ENCODE data around the gene GABRB1. TPM values are rescaled to one million over a fixed set of nuclear protein-coding genes. Genes with fewer than 3 reads are reported as not detected.

The GABRB1 gene
- total RNA-seq, 2 experiments from 2014 or later = not detected

DNA sequence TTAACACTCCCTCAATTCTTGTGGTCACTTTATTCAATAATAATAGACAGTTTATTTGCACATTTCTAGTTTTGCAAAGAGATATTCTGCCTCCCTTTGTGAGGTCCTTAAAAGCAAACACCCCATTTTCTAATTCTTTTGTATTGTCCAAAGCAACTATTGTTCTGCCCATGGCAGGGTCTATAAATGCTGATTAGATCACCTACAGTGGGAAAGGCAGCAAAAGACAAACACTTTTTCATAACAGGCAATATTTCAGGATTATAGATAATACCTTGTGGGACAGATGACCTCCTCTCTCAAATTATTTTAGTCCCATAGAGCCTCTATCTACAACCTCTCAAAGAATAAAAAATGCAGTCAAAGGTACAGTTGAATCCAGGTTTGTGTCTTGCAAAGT lies 403.6 kb downstream of the GABRB1 start:
- ATAC-seq (no peak), DNase-seq (no peak)
- no peaks in the 10 kb centered on the region for H3K4me1 Mint-ChIP-seq
- H3K36me3 Mint-ChIP-seq = no peaks in the 10 kb centered on the region
- no peak overlapping the region for H3K27ac Mint-ChIP-seq
- H3K27me3 Mint-ChIP-seq = peaks cover 3% of the 10 kb centered on the region
- H3K9me3 Mint-ChIP-seq (ENCODE audit: low read depth) = no peaks in the 10 kb centered on the region
- CTCF ChIA-PET = no interaction called here
- H3K4me3 Mint-ChIP-seq = no peak overlapping the region

DNA sequence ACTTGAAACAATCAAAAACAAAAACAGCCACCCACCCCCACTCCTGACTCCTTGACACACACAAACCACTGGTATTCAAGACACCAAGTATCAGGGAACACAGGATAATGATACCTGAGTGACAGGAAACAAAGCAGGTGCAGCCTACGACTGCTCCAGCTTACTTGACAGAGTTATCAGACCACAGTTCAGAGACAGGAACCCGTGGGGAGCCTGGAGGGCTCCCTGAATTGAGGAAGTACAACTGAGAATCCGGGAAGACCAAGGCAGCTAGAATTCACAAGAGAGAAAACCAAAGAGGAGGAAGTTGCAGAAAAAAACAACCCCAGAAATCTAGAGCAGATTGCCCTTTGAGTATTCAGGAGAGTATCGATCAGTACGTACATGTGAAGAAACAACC lies 411.6 kb downstream of the GABRB1 start:
- peaks cover 2% of the 10 kb centered on the region for H3K36me3 Mint-ChIP-seq
- H3K4me3 Mint-ChIP-seq = no peak overlapping the region
- DNase-seq (no peak), ATAC-seq (no peak)
- no peaks in the 10 kb centered on the region for H3K9me3 Mint-ChIP-seq (ENCODE audit: low read depth)
- peaks cover 6% of the 10 kb centered on the region for H3K4me1 Mint-ChIP-seq
- CTCF ChIA-PET = interaction anchor here (0.5 kb wide), 1 partner anchor 12 kb away, joined by 3 read pairs; no protein-coding TSS in a partner anchor
- no peak overlapping the region for H3K27ac Mint-ChIP-seq
- H3K27me3 Mint-ChIP-seq = no peaks in the 10 kb centered on the region

DNA sequence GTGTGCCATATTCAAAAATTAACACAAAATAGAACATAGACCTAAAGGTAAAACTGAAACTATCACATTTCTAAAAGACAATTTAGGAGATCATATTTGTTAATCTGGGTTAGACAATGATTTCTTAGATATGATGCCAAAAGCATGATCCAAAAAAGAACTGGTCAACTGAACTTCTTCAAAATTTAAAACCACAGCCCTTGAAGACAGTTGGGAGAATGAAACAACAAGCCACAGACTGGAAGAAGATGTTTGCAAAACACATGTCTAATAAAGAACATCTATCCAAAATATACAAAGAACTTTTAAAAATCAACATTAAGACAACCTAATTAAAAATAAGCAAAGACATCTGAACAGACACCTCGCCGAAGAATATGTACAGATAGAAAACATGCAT lies 412.7 kb downstream of the GABRB1 start:
- Mint-ChIP-seq H3K4me1 (peaks cover 6% of the 10 kb centered on the region), H3K36me3 (peaks cover 4% of the 10 kb centered on the region), H3K27me3 (no peaks in the 10 kb centered on the region)

DNA sequence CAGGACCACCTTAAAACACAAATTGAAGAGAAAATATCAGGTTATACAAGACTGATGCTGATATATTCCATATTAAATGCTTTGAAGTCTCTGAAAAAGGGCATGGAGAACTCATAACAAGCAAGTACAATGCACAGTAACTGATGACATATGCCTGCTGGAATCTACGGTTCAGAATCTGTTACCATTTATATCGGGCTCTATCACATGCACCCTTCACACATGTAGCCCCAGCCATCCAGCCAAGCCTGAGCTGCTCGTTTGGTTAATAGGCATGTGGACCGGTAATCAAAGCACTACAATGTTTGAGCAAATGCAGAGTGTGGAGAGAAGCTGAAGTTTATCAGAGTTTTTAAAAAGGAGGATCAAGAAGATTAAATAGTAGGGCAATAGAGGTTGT lies 420.3 kb downstream of the GABRB1 start:
- ATAC-seq = no peak
- no peaks in the 10 kb centered on the region for H3K9me3 Mint-ChIP-seq (ENCODE audit: low read depth)
- DNase-seq = no peak

More for the DNA sequence above, 412.7 kb downstream of the GABRB1 start:
- CTCF ChIA-PET = no interaction called here
- ATAC-seq (no peak), DNase-seq (no peak)
- H3K27ac Mint-ChIP-seq = no peak overlapping the region
- H3K4me3 Mint-ChIP-seq = no peak overlapping the region
- no peaks in the 10 kb centered on the region for H3K9me3 Mint-ChIP-seq (ENCODE audit: low read depth)

DNA sequence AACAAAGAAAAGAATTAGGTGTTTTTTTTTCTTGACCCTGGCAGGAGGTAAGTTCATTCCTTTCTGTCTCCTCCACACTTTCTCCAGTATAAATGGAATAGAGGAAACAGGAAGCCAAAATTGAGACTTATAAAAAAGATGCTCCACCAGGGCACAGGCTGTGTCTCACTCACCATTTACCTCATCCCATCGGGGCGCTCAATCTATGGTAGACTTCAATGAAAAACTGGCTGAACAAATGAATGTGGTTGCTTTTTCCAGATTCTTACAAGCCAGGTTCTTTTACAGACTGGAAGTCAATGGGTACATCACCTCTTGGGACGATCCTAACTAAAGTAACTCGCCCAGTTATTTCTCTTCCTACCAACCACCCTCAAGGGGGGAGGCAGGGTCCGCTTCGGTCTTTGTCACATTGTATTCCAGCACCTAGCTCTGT lies 431.4 kb downstream of the GABRB1 start:
- Mint-ChIP-seq H3K4me1 (peaks cover 30% of the 10 kb centered on the region), H3K27ac (peak overlapping the region; percentile 78), H3K4me3 (peak overlapping the region; percentile 85), H3K36me3 (peaks cover 17% of the 10 kb centered on the region), H3K9me3 (ENCODE audit: low read depth) (no peaks in the 10 kb centered on the region), H3K27me3 (no peaks in the 10 kb centered on the region)
- DNase-seq (no peak), ATAC-seq (no peak)
- CTCF ChIA-PET = interaction anchor here (0.7 to 2.3 kb wide), 12 partner anchors 10 to 158 kb away, joined by 3 to 16 read pairs (median 5); partner anchors contain the start of gene ATP10D

More for the DNA sequence above, 420.3 kb downstream of the GABRB1 start:
- CTCF ChIA-PET = no interaction called here
- peaks cover 28% of the 10 kb centered on the region for H3K36me3 Mint-ChIP-seq
- H3K4me1 Mint-ChIP-seq = no peaks in the 10 kb centered on the region
- H3K27me3 Mint-ChIP-seq = no peaks in the 10 kb centered on the region
- no peak overlapping the region for H3K4me3 Mint-ChIP-seq
- H3K27ac Mint-ChIP-seq = no peak overlapping the region

DNA sequence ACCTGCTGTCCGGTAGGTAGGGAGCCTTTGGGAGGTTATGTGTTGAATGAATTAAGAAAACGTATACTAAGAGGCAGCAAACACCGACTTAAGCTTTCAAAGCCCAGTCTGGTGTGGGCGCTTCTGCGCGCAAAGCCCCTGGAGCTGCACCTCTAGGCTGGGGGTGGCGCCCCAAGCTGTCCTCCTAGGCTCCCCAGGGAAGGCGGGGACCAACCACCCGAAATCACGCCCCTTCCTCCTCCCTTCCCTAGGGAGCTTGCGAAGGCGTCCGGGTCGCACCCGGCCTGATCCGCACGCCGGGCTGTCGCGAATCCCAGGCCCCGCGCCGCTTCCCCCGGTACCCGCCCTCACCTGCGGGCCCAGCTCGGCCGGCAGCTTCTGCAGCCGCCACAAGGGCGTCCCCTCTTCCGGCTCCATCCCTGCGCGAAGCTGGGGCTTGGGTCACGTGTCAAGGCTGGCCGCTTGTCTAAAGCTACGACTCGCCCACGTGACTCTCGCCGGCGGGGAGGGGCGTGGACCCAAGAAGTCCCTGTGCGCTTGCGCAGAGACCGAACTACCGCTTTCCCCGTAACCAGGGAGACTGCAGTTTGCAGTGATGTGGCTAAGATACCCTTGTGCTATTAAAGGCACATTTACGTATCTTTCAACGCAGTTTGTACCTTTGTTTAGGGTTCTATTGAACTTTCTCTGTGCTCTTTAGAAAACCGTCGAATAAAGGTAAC lies 432.0 kb downstream of the GABRB1 start, which contains the start of gene COMMD8:
TSS of gene COMMD8 (minus strand) at position 468 of the 722 bp plus-strand sequence. CDS start at position 417, 51 bp downstream.
- Mint-ChIP-seq H3K27me3 (no peaks in the 10 kb centered on the region), H3K9me3 (ENCODE audit: low read depth) (no peaks in the 10 kb centered on the region), H3K4me3 (peak within 1 kb of the TSS; percentile 85), H3K36me3 (peaks cover 13% of the 10 kb centered on the region), H3K4me1 (peaks cover 30% of the 10 kb centered on the region), H3K27ac (peak within 1 kb of the TSS; percentile 78)
- ATAC-seq (peak; percentile 96), DNase-seq (peak; percentile 98)
- CTCF ChIA-PET = interaction anchor here (0.6 to 2.3 kb wide), 15 partner anchors 10 to 157 kb away, joined by 3 to 16 read pairs (median 4); partner anchors contain the start of gene ATP10D

DNA sequence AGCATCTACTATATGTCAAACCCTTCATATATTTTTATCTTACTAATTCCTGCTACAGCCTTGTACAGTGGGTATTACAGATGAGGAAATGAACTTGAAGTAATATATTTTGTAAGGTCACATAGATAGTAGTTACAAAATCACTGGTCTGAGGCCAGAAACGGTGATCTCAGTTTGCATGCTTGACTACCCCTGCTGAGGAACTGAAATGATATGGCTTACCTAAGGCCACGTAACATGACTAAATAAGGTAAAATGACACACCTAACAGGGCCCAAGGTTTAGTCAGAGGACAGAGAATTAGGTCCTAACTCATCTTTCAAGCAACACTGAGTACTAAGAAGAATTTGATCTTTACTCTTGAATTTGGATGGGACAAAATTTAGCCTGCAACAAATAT lies 433.6 kb downstream of the GABRB1 start:
- H3K4me1 Mint-ChIP-seq = peaks cover 26% of the 10 kb centered on the region
- H3K36me3 Mint-ChIP-seq = peaks cover 3% of the 10 kb centered on the region
- DNase-seq = no peak
- H3K9me3 Mint-ChIP-seq (ENCODE audit: low read depth) = no peaks in the 10 kb centered on the region
- H3K27ac Mint-ChIP-seq = no peak overlapping the region
- CTCF ChIA-PET = interaction anchor here (1.4 kb wide), 1 partner anchor 20 kb away, joined by 5 read pairs; the partner anchor contains the start of gene ATP10D
- H3K4me3 Mint-ChIP-seq = no peak overlapping the region
- ATAC-seq = no peak
- H3K27me3 Mint-ChIP-seq = peaks cover 6% of the 10 kb centered on the region

DNA sequence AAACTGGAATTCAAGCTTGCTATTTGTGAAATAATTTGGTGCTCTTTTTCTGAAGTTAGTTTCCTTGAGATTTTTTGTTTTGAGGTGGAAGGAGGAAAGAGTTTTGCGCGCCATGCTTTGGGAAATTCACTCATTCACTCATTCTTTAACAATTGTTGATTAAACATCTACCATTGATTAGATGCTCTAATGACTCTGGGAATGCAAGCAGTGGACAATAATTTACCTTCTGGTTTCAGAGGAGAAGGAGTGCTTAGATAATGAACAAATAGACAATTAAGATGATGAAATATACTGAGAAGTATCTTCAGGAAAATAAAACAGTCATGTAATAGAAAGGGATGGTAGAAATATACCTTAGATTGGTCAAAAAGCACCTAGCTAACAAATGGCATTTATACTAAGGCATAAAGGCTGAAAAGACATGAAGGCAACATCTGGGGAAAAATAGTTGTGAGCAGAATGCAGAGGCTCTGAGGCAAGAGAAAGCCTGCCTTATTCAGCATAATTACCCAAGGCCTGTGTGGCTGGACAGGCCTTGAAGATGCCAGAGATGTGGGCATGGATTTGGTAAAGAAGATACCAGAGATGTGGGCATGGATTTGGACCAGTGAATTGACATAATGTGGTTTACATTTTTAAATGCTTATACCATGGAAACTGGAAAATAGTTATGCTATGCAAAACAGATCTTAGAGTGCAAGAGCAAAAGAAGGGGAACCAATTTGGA lies 434.9 kb downstream of the GABRB1 start:
- H3K27ac Mint-ChIP-seq = no peak overlapping the region
- ATAC-seq (no peak), DNase-seq (no peak)
- CTCF ChIA-PET = interaction anchor here (1.4 kb wide), 1 partner anchor 19 kb away, joined by 5 read pairs; the partner anchor contains the start of gene ATP10D
- peaks cover 6% of the 10 kb centered on the region for H3K27me3 Mint-ChIP-seq
- no peaks in the 10 kb centered on the region for H3K9me3 Mint-ChIP-seq (ENCODE audit: low read depth)
- H3K4me3 Mint-ChIP-seq = no peak overlapping the region
- peaks cover 3% of the 10 kb centered on the region for H3K36me3 Mint-ChIP-seq
- H3K4me1 Mint-ChIP-seq = peaks cover 21% of the 10 kb centered on the region

DNA sequence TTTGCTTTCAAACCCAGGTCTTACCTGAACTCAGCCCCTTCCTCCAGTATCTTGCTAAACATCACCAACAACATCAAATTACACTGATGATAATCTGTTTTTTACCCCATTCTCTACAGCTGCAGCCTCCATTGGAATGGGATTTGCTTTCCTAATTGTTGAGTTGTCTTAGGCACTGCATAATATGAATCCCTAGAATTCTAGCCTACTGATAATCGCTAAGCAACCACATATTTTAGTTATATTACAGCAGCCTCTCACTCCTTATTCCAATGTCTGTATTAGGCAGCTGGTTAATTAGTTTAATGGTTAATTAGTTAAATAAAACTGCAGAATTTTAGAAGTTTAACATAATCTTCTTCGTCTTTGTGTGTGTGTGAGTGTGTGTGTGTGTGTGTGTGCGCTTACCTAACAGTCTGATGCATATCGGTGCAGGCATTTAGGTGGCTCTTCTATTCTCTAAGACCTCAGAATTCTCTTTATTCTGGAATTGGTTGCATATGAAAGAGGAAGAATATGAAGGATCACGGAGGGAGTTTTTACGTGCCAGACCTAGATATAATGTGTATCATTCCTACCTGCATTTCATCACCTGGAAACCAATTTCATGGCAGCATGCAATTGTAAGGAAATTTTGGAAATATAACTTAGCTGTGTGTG lies 437.5 kb downstream of the GABRB1 start:
- DNase-seq (no peak), ATAC-seq (no peak)
- Mint-ChIP-seq H3K4me1 (peaks cover 2% of the 10 kb centered on the region), H3K27ac (no peak overlapping the region), H3K36me3 (no peaks in the 10 kb centered on the region), H3K27me3 (peaks cover 6% of the 10 kb centered on the region), H3K4me3 (no peak overlapping the region), H3K9me3 (ENCODE audit: low read depth) (no peaks in the 10 kb centered on the region)
- CTCF ChIA-PET = no interaction called here

DNA sequence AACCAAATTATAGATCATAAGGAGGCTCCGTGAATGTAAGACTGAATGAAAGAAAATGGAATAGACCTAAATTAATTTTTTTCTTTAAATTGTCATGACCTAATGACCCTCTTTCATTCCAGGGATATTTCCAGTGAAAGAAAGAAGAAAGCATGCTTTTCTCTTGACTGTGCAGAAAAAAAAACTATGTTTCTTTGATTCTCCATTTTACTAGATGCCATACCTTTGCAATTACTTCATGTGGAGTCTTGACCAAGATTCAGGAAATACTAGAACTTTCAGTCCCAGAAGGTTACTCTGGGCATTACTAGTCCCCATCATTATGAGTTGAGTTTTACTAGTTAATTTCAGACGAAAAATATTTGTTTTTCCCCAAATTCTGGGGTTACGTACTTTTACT lies 438.6 kb downstream of the GABRB1 start:
- CTCF ChIA-PET = interaction anchor here (1.5 kb wide), 1 partner anchor 91 kb away, joined by 3 read pairs; no protein-coding TSS in a partner anchor
- no peak overlapping the region for H3K4me3 Mint-ChIP-seq
- H3K4me1 Mint-ChIP-seq = no peaks in the 10 kb centered on the region
- H3K36me3 Mint-ChIP-seq = no peaks in the 10 kb centered on the region
- H3K27me3 Mint-ChIP-seq = peaks cover 9% of the 10 kb centered on the region
- DNase-seq (no peak), ATAC-seq (no peak)
- no peaks in the 10 kb centered on the region for H3K9me3 Mint-ChIP-seq (ENCODE audit: low read depth)
- no peak overlapping the region for H3K27ac Mint-ChIP-seq

DNA sequence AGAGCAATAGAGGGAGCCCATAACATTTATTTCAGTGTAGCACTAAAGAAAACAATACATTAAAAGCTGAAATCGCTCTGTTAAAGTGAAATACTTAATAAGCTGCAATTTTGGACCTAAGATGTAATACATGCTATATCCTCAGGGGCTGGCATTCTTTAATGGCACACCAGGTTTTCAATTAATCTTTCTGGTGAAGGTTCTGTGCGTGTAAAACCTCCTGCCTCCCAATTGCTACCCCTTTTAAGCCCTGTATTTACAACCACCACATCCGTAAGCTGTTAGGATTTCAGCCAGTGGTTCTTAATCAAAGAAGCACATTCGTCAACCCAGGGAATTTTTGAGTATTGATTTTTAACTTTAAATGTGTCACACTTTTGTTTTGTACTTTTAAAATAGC lies 439.7 kb downstream of the GABRB1 start:
- Mint-ChIP-seq H3K9me3 (ENCODE audit: low read depth) (no peaks in the 10 kb centered on the region), H3K36me3 (no peaks in the 10 kb centered on the region), H3K27ac (no peak overlapping the region), H3K4me3 (no peak overlapping the region), H3K27me3 (peaks cover 9% of the 10 kb centered on the region), H3K4me1 (no peaks in the 10 kb centered on the region)
- DNase-seq = no peak
- no peak for ATAC-seq
- CTCF ChIA-PET = interaction anchor here (1.5 kb wide), 1 partner anchor 90 kb away, joined by 3 read pairs; no protein-coding TSS in a partner anchor

DNA sequence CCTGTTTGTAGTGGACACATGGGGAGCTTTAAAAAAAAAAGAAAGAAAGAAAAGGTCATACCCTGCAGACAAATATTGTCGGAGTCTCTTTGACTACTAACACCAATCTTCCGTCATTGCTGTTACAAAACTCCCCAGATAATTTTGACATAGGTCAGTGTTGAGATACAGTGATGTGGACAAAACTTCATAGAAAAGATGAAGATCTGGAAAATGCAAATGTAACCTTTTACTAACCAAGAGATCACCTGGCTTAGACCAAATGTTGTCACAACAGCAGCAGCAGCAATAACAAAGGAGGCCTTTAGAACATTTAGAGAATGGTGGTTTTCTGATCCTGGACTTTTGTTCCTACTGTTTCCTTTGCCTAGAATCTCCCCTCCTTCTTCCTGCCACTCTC lies 440.2 kb downstream of the GABRB1 start:
- CTCF ChIA-PET = interaction anchor here (1.3 to 1.5 kb wide), 2 partner anchors 10 to 90 kb away, joined by 3 to 4 read pairs; no protein-coding TSS in a partner anchor
- H3K4me3 Mint-ChIP-seq = no peak overlapping the region
- peaks cover 9% of the 10 kb centered on the region for H3K27me3 Mint-ChIP-seq
- H3K36me3 Mint-ChIP-seq = no peaks in the 10 kb centered on the region
- H3K4me1 Mint-ChIP-seq = no peaks in the 10 kb centered on the region
- no peaks in the 10 kb centered on the region for H3K9me3 Mint-ChIP-seq (ENCODE audit: low read depth)
- ATAC-seq (no peak), DNase-seq (no peak)
- no peak overlapping the region for H3K27ac Mint-ChIP-seq

DNA sequence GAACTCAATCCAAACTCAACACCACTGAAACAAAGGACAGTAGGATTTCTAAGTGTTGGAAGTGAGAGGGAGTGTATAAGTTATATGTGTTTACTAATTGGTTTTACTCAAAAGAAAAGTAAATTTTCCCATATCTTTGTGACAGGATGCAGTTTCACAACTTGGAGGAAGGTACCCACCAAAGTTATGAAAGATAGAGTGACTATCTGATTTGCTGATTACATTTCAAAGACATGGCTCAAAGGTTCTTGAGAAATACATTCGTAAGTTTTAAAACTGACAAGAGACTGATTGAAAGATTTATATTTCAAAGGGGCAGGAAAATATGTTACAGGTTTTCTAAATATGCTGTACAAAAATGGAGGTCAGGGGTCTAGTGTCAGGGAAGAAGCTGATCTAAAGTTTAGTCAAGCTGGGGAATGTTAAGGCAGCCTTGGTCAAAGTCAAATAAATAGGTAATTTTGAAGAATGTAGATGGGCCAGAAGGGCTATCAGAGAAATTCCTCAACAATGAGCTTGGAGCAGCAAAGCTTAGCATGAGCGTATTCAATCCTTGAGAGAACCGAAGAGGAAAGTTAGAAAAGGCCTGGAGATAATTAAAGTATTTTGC lies 441.9 kb downstream of the GABRB1 start:
- H3K36me3 Mint-ChIP-seq = no peaks in the 10 kb centered on the region
- no peaks in the 10 kb centered on the region for H3K9me3 Mint-ChIP-seq (ENCODE audit: low read depth)
- CTCF ChIA-PET = interaction anchor here (1.7 kb wide), 1 partner anchor 10 kb away, joined by 6 read pairs; the partner anchor contains the start of gene COMMD8
- no peaks in the 10 kb centered on the region for H3K4me1 Mint-ChIP-seq
- no peak for DNase-seq
- ATAC-seq = no peak
- no peak overlapping the region for H3K27ac Mint-ChIP-seq
- no peak overlapping the region for H3K4me3 Mint-ChIP-seq
- peaks cover 9% of the 10 kb centered on the region for H3K27me3 Mint-ChIP-seq
